Ovary (tissue), 9 donors: ENCODE results near the gene EEFSEC. TPM values are rescaled to one million over a fixed set of nuclear protein-coding genes. Genes with fewer than 3 reads are reported as not detected.

Source experiments
- DNase-seq, 5 donors: peaks; one replicate each; pipeline ENCODE4 v3.0.0-alpha.2; 2019 to 2020
- H3K27ac ChIP-seq, 2 donors: fragments of 200-600 bp; one replicate each; pipeline versions ENCODE4 v1.5.1 to v1.8.0; 2019 to 2022
- H3K27me3 ChIP-seq: fragments of 200-600 bp; one replicate; pipeline ENCODE4 v1.8.0; 2022
- H3K36me3 ChIP-seq: fragments of 200-600 bp; sonication (generic); one replicate; pipeline ENCODE4 v1.5.1; 2019
- H3K4me1 ChIP-seq: one replicate; pipeline ENCODE4 v1.8.1; 2013; ENCODE audit warnings: mild to moderate bottlenecking, moderate library complexity; ENCODE audit not compliant: insufficient read depth
- H3K4me3 ChIP-seq: fragments of 200-600 bp; sonication (generic); one replicate; pipeline ENCODE4 v1.5.1; 2017
- H3K9me3 ChIP-seq, 2 donors: fragments of 200-600 bp in 1 of 2; sonication (generic) in 1 of 2; one replicate each; pipeline versions ENCODE4 v1.5.1 to v1.8.1; 2013 to 2019; ENCODE audit warnings: mild to moderate bottlenecking in 1 of 2, moderate library complexity in 1 of 2
- EP300 ChIP-seq: sonication (generic); formaldehyde crosslinking; IDR thresholded peaks from one replicate; pipeline ENCODE4 v1.6.1; 2017; ENCODE audit warnings: antibody characterized with exemption
- POLR2A ChIP-seq: fragments of 450-650 bp; IDR thresholded peaks from one replicate; pipeline ENCODE4 v1.6.1; 2017; ENCODE audit warnings: antibody characterized with exemption, mild to moderate bottlenecking, moderate library complexity
- WGBS, 3 donors: extraction: QIAGEN DNeasy Blood & Tissue Kit in 1 of 3; methylation state at CpG; one replicate each; pipeline versions ENCODE4 v1.1.5 to v1.1.7; 2013 to 2017; 5-methylcytosine and 5-hydroxymethylcytosine counted together
- intact Hi-C, 4 donors: fragments of 100-400 bp; cut with DNase I; formaldehyde crosslinking; loops; one replicate each; pipeline versions ENCODE4 v1.11.0 to v1.15.1; 2022 to 2023
- polyA plus RNA-seq, 2 donors: library from polyadenylated mRNA; stranded (reverse); fragments of 200-250 nt in 1 of 2; fragments of 350-450 nt in 1 of 2; fragmentation: Illumina TruSeq in 1 of 2; extraction: RNeasy Lipid Tissue Mini Kit (QIAGEN cat#74804) in 1 of 2; gene quantifications; one replicate each; pipeline ENCODE4 v1.2.3, GENCODE V29; 2013 to 2014
- total RNA-seq, 7 donors: library from RNA; depleted of rRNA in 2 of 7; stranded (reverse); fragments of >200 nt in 2 of 7; fragmentation: NEBNext Ultra II Directional in 3 of 7; extraction: Animal tissue kit (Norgen Biotek cat#: 25700) in 3 of 7; gene quantifications; one replicate each; pipeline versions ENCODE4 v1.1.0 to v1.2.4, GENCODE V29; 2016 to 2023
- TF ChIP-seq, protein P1 (sequence below), 3 donors: fragments of 450-650 bp in 2 of 3; fragments of 200-600 bp in 1 of 3; IDR thresholded peaks; one replicate each; pipeline versions ENCODE4 v1.5.1 to v1.8.0; 2016 to 2022; ENCODE audit warnings: antibody characterized with exemption in 3 of 3, mild to moderate bottlenecking in 1 of 3
- donor health status: DM: no; HTN: no; CAD: no; lungs with moderate emphysema.
- donor health status: DM: no; HTN: no; CAD: no.
- donor health status: Bipolar disorder and iron deficiency.
- donor health status: DM: yes; HTN: yes; CAD: no.
- donor health status: DM: no; HTN: no; CAD: no.
- donor health status: DM: yes; HTN: yes; CAD: no.

The EEFSEC gene
- total and polyA plus RNA-seq, 9 donors = 6.8 to 21.0 (median 15.4) TPM

DNA sequence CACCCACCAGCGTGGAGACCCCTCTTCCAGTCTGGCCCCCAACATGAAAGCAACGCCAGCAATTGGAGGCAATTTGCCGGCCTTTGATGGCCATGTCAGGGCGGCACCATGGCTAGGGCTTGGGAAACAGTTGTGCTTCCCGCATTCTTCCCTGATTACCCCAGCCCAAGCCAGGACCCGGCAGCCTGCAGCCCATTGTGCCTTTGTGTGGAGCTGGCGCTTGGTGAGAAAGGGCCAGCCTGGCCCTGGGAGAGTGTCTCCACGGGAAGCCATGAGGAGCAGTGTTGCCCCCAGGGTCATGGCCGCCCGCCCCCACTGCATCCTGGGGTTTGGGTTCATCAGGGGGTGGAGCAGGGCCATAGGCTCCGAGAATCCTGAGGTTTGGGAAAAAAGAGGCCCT is 247.4 kb downstream of the EEFSEC start:
- intact Hi-C loops = no loop called here
- no peak for TF ChIP-seq POLR2A
- Histone ChIP-seq H3K27me3 (no peaks in the 10 kb centered on the region), H3K4me3 (no peak overlapping the region), H3K27ac (no peak overlapping the region), H3K4me1 (no peaks in the 10 kb centered on the region), H3K9me3 (no peaks in the 10 kb centered on the region), H3K36me3 (no peaks in the 10 kb centered on the region)
- 88 to 97% (median 94%) methylated on average over 10 to 11 of the region's 11 CpGs for WGBS, 3 donors
- no peak for DNase-seq

DNA sequence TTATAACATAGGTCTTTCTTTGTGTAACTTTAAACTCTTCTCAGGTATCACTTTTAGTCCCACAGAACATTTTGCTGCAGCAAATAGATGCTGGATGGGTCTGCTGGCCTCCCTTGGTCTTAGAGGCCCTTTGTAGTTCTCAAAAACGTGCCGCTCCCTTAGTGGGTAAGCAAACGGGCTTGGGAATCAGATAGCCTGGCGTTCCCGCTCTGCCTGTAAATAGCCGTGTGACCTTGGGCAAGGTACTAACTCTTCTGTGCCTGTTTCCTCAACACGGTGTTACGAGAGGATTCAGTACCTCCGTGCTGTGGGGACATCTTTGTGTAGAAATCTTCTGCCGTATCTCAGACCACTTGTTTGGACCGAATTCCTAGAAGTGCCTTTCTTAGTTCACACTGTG is 249.0 kb downstream of the EEFSEC start:
- Histone ChIP-seq H3K36me3 (no peaks in the 10 kb centered on the region), H3K27ac (no peak overlapping the region), H3K4me3 (no peak overlapping the region), H3K9me3 (no peaks in the 10 kb centered on the region), H3K27me3 (no peaks in the 10 kb centered on the region), H3K4me1 (no peaks in the 10 kb centered on the region)
- TF ChIP-seq, protein P1, sequence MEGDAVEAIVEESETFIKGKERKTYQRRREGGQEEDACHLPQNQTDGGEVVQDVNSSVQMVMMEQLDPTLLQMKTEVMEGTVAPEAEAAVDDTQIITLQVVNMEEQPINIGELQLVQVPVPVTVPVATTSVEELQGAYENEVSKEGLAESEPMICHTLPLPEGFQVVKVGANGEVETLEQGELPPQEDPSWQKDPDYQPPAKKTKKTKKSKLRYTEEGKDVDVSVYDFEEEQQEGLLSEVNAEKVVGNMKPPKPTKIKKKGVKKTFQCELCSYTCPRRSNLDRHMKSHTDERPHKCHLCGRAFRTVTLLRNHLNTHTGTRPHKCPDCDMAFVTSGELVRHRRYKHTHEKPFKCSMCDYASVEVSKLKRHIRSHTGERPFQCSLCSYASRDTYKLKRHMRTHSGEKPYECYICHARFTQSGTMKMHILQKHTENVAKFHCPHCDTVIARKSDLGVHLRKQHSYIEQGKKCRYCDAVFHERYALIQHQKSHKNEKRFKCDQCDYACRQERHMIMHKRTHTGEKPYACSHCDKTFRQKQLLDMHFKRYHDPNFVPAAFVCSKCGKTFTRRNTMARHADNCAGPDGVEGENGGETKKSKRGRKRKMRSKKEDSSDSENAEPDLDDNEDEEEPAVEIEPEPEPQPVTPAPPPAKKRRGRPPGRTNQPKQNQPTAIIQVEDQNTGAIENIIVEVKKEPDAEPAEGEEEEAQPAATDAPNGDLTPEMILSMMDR (IDR thresholded peaks at IDR 0.05) = no peak
- TF ChIP-seq POLR2A (no peak), EP300 (no peak)
- 77 to 91% (median 81%) methylated on average over 11 of the region's 11 CpGs for WGBS, 3 donors
- DNase-seq = no peak
- intact Hi-C loops = no loop called here

DNA sequence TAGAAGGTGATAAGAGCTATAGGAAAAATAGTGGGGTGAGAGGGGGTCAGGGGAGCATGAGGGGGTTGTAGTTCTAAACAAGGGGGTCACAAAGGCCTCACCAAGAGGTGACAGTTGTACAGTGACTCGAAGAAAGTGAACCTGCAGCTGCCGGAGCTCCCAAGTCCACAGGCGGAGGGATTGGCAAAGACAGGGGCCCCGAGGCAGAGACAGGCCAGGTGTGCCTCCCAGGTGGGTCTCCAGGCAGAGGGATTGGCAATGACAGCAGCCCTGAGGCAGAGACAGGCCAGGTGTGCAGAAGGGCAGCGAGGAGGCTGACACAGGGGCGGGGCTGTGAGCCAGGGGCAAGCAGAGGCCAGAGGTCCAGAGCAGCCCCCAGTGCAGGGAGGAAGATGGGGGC is 249.7 kb downstream of the EEFSEC start:
- no peak overlapping the region for H3K27ac ChIP-seq
- H3K4me3 ChIP-seq = no peak overlapping the region
- TF ChIP-seq, protein P1 (IDR thresholded peaks at IDR 0.05) = no peak
- no peak for TF ChIP-seq EP300
- no peak for TF ChIP-seq POLR2A
- no peaks in the 10 kb centered on the region for H3K4me1 ChIP-seq
- 87 to 96% (median 89%) methylated on average over 6 of the region's 6 CpGs for WGBS, 3 donors
- intact Hi-C loops = no loop called here
- DNase-seq = no peak
- H3K27me3 ChIP-seq = no peaks in the 10 kb centered on the region
- no peaks in the 10 kb centered on the region for H3K9me3 ChIP-seq
- no peaks in the 10 kb centered on the region for H3K36me3 ChIP-seq

DNA sequence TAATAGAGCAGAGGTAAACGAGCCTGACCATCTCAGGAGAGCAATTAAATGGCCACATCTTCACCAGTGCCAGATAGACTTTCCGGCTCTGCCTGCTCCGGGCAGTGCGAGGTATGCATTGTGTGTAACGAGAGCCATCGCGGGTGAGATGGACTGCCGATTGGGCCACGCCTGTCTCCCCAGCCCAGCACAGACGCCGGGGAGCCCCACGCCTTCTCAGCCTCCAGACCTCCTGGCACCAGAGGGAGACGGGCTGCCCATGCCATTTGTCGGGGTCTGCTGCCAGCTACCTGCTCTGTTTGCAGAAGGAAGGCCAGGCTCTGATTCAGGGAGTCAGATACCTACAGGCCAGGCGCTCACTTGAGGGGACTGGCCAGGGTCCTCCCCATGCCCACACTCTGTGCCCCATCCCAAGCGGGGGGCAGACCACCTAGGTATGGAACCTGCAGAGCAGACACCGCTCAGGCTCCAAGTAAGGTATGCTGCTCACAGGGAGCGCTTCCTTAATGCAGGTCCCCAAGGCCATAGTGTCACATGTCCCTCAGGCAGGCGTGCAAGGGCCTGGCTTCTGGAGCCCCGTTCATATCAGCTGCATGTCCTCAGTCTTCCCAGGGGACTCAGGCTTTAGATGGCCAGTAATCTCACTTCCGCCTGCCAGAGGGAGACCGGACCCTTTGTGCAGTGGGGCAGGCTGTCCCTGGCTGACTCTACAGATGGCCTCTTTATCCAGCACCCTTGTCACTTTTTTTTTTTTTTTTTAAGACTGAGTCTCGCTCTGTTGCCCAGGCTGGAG is 251.2 kb downstream of the EEFSEC start:
- Histone ChIP-seq H3K27ac (no peak overlapping the region), H3K9me3 (no peaks in the 10 kb centered on the region), H3K4me3 (no peak overlapping the region), H3K27me3 (no peaks in the 10 kb centered on the region), H3K4me1 (peaks cover 6% of the 10 kb centered on the region), H3K36me3 (no peaks in the 10 kb centered on the region)
- TF ChIP-seq, protein P1 (IDR thresholded peaks at IDR 0.05) = no peak
- TF ChIP-seq POLR2A (no peak), EP300 (no peak)
- WGBS, 3 donors = 89 to 91% (median 90%) methylated on average over 23 of the region's 23 CpGs
- no peak for DNase-seq
- intact Hi-C loops = no loop called here

DNA sequence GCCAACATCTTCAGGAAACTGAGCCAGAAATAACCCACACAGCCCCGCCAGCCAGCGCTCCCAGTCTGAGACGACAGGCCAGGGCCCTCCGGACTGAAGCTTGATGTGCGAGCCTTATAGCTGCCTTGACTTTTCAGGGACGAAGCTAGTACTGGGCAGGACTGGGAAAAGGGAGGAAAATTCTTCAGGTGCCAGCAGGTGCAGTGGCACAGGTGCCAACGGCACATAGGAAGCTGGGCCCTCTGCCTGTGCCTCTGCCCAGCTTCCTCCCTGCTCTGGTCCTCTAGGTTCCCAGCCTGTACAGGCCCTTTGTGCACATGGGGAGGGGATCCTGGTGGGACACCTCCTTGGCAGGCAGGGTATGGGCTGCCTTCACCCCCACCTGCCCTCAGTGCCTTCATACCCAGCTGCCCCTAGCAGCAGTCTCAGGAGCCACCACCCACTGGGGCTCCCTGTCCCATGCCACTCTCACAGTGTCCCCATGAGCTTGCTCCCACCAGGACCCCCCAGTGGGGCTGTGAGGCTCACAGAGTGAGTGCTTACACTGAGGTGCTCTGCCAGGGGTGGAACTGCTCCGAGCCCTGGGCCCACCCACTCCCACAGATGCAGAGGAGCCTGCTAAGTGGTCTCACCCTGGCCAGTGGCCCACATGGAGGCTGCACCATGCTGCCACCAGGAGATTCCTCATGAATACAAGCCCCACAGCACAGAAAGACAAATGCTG is 252.4 kb downstream of the EEFSEC start:
- no peaks in the 10 kb centered on the region for H3K36me3 ChIP-seq
- intact Hi-C loops = no loop called here
- H3K27ac ChIP-seq = no peak overlapping the region
- 90 to 95% (median 95%) methylated on average over 8 of the region's 8 CpGs for WGBS, 3 donors
- H3K27me3 ChIP-seq = no peaks in the 10 kb centered on the region
- no peaks in the 10 kb centered on the region for H3K9me3 ChIP-seq
- H3K4me3 ChIP-seq = no peak overlapping the region
- H3K4me1 ChIP-seq = peaks cover 6% of the 10 kb centered on the region
- TF ChIP-seq, protein P1 (IDR thresholded peaks at IDR 0.05) = no peak
- TF ChIP-seq EP300 (no peak), POLR2A (no peak)
- no peak for DNase-seq
